ENCODE data around the gene VPS39. TPM values are rescaled to one million over a fixed set of nuclear protein-coding genes. Genes with fewer than 3 reads are reported as not detected.

VPS39 gene
- total RNA-seq, 1 donor from 2014 or later: 66.9 TPM

DNA sequence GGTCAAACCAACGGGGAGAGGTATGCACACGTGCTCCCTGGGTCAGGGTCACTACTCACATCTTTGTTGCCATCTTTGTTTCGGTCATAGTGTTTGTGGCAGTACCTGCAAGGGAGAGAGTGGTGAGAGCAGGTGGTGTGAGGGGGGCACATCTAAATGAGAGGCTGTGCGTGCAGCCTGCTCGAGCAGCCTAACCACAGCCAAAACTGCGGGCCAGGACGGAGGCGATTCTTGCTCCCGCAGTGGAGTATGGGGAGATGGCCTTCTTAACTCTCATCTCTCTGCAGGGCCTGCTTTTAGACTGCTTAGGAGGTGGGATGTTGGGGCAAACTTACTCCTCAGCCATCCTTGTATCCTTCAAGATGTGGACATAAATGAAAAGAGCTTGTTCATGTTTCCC lies 44.8 kb downstream of the VPS39 start:
- Histone ChIP-seq H4K20me1 (ENCODE audit: low read depth) (no peaks in the 10 kb centered on the region), H3K79me2 (ENCODE audit: low read depth) (no peaks in the 10 kb centered on the region), H3K9ac (no peak overlapping the region), H3K4me1 (no peaks in the 10 kb centered on the region), H3K9me3 (ENCODE audit: low read depth) (no peaks in the 10 kb centered on the region), H3K27me3 (no peaks in the 10 kb centered on the region), H2AFZ (replicated peaks) (no peak overlapping the region), H3K36me3 (peaks cover 4% of the 10 kb centered on the region), H3K27ac (no peak overlapping the region), H3F3A (ENCODE audit: low read depth) (no peaks in the 10 kb centered on the region), H3K4me3 (no peak overlapping the region), H3K4me2 (no peak overlapping the region)
- peaks cover 38% of the 10 kb centered on the region for H3K36me3 Mint-ChIP-seq
- H3K4me1 Mint-ChIP-seq: peaks cover 6% of the 10 kb centered on the region
- H3K27ac Mint-ChIP-seq: no peak overlapping the region
- H3K27me3 Mint-ChIP-seq (ENCODE audit: insufficient read depth, low read depth): no peaks in the 10 kb centered on the region
- TF ChIP-seq, protein P1, sequence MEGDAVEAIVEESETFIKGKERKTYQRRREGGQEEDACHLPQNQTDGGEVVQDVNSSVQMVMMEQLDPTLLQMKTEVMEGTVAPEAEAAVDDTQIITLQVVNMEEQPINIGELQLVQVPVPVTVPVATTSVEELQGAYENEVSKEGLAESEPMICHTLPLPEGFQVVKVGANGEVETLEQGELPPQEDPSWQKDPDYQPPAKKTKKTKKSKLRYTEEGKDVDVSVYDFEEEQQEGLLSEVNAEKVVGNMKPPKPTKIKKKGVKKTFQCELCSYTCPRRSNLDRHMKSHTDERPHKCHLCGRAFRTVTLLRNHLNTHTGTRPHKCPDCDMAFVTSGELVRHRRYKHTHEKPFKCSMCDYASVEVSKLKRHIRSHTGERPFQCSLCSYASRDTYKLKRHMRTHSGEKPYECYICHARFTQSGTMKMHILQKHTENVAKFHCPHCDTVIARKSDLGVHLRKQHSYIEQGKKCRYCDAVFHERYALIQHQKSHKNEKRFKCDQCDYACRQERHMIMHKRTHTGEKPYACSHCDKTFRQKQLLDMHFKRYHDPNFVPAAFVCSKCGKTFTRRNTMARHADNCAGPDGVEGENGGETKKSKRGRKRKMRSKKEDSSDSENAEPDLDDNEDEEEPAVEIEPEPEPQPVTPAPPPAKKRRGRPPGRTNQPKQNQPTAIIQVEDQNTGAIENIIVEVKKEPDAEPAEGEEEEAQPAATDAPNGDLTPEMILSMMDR (IDR thresholded peaks at IDR 0.05): no peak
- no peak for DNase-seq (ENCODE audit: low spot score)
- no peak overlapping the region for H3K4me3 Mint-ChIP-seq
- H3K9me3 Mint-ChIP-seq: no peaks in the 10 kb centered on the region

DNA sequence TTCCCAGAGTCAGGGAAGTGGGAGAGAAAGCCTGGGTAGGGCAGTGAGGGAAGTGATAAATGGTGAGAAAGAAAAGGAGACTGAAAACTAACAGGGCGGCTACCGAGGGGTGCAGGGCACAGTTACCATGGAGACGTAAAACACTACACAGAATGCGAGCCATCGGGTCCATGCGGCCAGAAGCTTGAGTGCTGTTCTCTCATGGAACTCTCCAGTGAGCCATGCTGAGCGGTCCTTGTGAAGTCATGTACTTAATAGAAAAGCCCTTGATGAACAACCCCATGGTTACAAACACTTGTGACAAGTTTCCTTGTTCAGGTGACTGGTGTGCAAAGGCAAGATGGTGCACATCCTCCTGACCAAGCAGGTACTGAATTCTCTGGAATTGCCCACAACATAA lies 48.0 kb downstream of the VPS39 start:
- H3K27me3 ChIP-seq: no peaks in the 10 kb centered on the region
- peaks cover 6% of the 10 kb centered on the region for H3K4me1 Mint-ChIP-seq
- peaks cover 4% of the 10 kb centered on the region for H3K36me3 ChIP-seq
- no peak for DNase-seq (ENCODE audit: low spot score)
- no peaks in the 10 kb centered on the region for H3K9me3 Mint-ChIP-seq
- TF ChIP-seq, protein P1 (IDR thresholded peaks at IDR 0.05): no peak
- no peak for TF ChIP-seq EZH2 (IDR thresholded peaks at IDR 0.05)
- no peak for TF ChIP-seq EZH2phosphoT487 (IDR thresholded peaks at IDR 0.05)
- H3K9ac ChIP-seq: no peak overlapping the region
- H3K79me2 ChIP-seq (ENCODE audit: low read depth): no peaks in the 10 kb centered on the region
- H3K4me2 ChIP-seq: no peak overlapping the region
- H3K36me3 Mint-ChIP-seq: peaks cover 23% of the 10 kb centered on the region
- no peaks in the 10 kb centered on the region for H4K20me1 ChIP-seq (ENCODE audit: low read depth)
- H3F3A ChIP-seq (ENCODE audit: low read depth): no peaks in the 10 kb centered on the region
- H3K27ac Mint-ChIP-seq: no peak overlapping the region
- no peak overlapping the region for H2AFZ ChIP-seq (replicated peaks)
- H3K4me3 ChIP-seq: no peak overlapping the region
- no peaks in the 10 kb centered on the region for H3K4me1 ChIP-seq
- H3K27me3 Mint-ChIP-seq (ENCODE audit: insufficient read depth, low read depth): peaks cover 2% of the 10 kb centered on the region
- H3K27ac ChIP-seq: no peak overlapping the region
- no peak overlapping the region for H3K4me3 Mint-ChIP-seq
- no peaks in the 10 kb centered on the region for H3K9me3 ChIP-seq (ENCODE audit: low read depth)

DNA sequence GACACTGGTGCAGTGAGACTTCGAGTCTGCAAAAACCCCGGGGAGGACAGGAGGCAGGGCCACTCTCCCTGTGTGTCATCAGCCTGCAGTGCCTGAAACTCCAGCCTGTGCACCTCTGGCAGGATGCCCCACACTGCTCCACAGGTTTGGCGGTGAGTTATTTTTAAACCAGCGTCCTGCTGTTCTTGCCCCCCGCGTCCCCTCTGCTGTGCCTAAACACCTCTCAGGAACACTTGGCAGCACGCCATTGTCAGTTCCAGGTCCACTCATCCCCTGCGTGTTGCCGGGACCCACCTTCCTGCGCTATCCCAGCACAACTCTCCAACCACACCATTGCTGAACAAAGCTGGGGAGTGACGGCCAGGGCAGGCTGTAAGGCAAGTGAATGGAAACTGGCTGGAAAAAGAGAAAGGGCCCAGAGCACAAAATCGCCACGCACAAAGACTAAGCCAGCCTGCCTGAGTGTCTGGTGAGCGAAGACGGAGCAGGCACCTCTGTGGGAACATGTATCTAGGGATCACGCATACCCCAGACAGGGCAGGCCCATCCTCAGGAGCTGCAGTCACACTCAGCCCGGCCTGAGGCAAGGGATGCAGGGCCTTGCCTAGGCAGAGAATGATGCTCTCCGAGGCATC lies 48.6 kb downstream of the VPS39 start:
- Histone ChIP-seq H3K9ac (no peak overlapping the region), H2AFZ (replicated peaks) (no peak overlapping the region), H3K4me3 (no peak overlapping the region), H3K4me1 (no peaks in the 10 kb centered on the region), H4K20me1 (ENCODE audit: low read depth) (no peaks in the 10 kb centered on the region), H3K27me3 (no peaks in the 10 kb centered on the region), H3K4me2 (no peak overlapping the region), H3K36me3 (peaks cover 4% of the 10 kb centered on the region), H3K27ac (no peak overlapping the region), H3K9me3 (ENCODE audit: low read depth) (no peaks in the 10 kb centered on the region), H3K79me2 (ENCODE audit: low read depth) (no peaks in the 10 kb centered on the region), H3F3A (ENCODE audit: low read depth) (no peaks in the 10 kb centered on the region)
- DNase-seq (ENCODE audit: low spot score): no peak
- Mint-ChIP-seq H3K36me3 (peaks cover 23% of the 10 kb centered on the region), H3K4me3 (no peak overlapping the region), H3K9me3 (no peaks in the 10 kb centered on the region), H3K27ac (no peak overlapping the region), H3K4me1 (peaks cover 6% of the 10 kb centered on the region), H3K27me3 (ENCODE audit: insufficient read depth, low read depth) (peaks cover 4% of the 10 kb centered on the region)
- TF ChIP-seq, protein P1 (IDR thresholded peaks at IDR 0.05): no peak
- TF ChIP-seq EZH2phosphoT487 (IDR thresholded peaks at IDR 0.05) (no peak), EZH2 (IDR thresholded peaks at IDR 0.05) (no peak)
